Left ventricle myocardium superior (tissue), 1 donor: Measurements from ENCODE around the gene LTBP1. TPM values are rescaled to one million over a fixed set of nuclear protein-coding genes. Genes with fewer than 3 reads are reported as not detected.
"Not testable (repeated sequence)": the region's sequence is repeated elsewhere in the genome, so short reads cannot be mapped to it uniquely, and the experiment has no call there.

ENCODE experiments used
- ATAC-seq: fragments of 200-7000 bp; cut with Tn5 transposase; one replicate; pipeline ENCODE4 v1.9.1; 2020; ENCODE audit warnings: mild to moderate bottlenecking, moderate library complexity
- DNase-seq: peaks from one replicate; pipeline ENCODE4 v3.0.0-alpha.2; 2020
- intact Hi-C: fragments of 100-400 bp; cut with micrococcal nuclease; formaldehyde crosslinking; loops from one replicate; pipeline ENCODE4 v1.11.0; 2022
- total RNA-seq: library from RNA; stranded (reverse); fragmentation: NEBNext Ultra II Directional; extraction: Animal tissue kit (Norgen Biotek cat#: 25700); gene quantifications from one replicate; pipeline ENCODE4 v1.2.1, GENCODE V29; 2021
- donor health status: DM: no; HTN: yes; CAD: no; lungs with severe emphysema.

The LTBP1 gene
- total RNA-seq, 1 donor from 2014 or later, result 72.5 TPM

GRCh38 chr2:33334083-33334482 is 387.3 kb downstream of the LTBP1 start:
- DNase-seq (no peak), ATAC-seq (no peak)
- intact Hi-C loops, result no loop called here

- intact Hi-C loops, result no loop called here
- ATAC-seq, result no peak
- no peak for DNase-seq
Measured at GRCh38 chr2:33335516-33335915, 388.8 kb downstream of the LTBP1 start.

GRCh38 chr2:33336036-33336625 is 389.4 kb downstream of the LTBP1 start:
- no peak for ATAC-seq
- intact Hi-C loops, result no loop called here
- DNase-seq, result no peak

- no peak for ATAC-seq
- no peak for DNase-seq
- intact Hi-C loops, result no loop called here
Measured at GRCh38 chr2:33337385-33337960, 390.7 kb downstream of the LTBP1 start.

DNA sequence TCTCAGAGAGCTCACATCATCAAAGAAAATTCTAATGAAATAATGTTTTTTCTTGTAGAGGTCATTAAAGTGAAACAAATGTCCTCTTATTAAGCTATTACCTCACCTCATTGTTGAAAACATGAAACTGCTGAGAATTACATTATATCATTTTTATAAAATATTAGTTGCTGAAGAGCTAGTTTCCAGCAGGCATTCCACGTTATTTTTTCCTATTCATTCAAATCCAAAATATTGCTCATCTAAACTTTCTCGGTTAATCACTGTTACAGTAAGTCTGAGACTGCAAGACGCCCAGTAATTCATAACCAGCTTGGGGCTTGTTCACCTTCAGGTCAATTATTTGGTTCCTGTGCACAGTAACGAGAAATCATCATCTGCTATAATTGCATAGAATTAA is 391.2 kb downstream of the LTBP1 start:
- no peak for ATAC-seq
- intact Hi-C loops, result no loop called here
- DNase-seq, result no peak

GRCh38 chr2:33339269-33339668 is 392.5 kb downstream of the LTBP1 start:
- DNase-seq (no peak), ATAC-seq (no peak)
- intact Hi-C loops, result no loop called here

DNA sequence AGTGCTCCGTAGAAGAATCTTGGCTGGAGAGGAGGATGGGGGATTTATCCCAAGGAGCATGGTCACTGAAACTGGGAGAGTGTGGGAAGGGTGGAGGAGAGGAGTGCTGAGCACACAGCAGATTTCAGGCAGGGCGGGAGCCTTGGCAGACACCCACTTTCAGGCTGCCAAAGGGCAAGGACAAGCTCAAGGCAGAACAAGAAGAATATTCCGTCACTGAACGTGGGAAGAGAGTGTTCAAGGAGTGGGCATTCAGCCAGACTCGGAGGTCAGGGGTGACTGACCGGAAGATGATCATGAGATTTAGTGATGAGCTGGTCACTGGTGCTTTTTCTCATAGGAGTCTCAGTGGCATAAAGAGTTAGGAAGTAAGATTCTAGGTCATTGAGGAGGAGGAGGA is 393.5 kb downstream of the LTBP1 start:
- peak; percentile 85 for DNase-seq
- intact Hi-C loops, result no loop called here
- ATAC-seq, result peak; percentile 98

GRCh38 chr2:33342171-33342570 is 395.4 kb downstream of the LTBP1 start:
- intact Hi-C loops, result no loop called here
- ATAC-seq, result no peak
- no peak for DNase-seq

DNA sequence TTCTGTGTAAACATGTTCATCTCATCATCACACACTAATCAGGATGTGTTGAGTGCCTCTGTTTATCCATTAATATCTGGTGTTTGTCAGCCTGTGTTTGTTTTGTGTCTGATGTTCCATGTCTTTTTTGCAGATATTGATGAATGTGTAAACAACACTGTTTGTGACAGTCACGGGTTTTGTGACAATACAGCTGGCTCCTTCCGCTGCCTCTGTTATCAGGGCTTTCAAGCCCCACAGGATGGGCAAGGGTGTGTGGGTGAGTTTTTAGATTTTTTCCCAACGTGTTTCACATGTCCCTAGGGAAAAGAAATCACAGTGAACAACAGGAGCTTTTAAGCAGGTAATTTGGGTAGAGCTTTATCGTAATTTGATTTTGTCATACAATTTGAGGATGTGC is 396.0 kb downstream of the LTBP1 start:
- intact Hi-C loops, result no loop called here
- DNase-seq (no peak), ATAC-seq (no peak)

DNA sequence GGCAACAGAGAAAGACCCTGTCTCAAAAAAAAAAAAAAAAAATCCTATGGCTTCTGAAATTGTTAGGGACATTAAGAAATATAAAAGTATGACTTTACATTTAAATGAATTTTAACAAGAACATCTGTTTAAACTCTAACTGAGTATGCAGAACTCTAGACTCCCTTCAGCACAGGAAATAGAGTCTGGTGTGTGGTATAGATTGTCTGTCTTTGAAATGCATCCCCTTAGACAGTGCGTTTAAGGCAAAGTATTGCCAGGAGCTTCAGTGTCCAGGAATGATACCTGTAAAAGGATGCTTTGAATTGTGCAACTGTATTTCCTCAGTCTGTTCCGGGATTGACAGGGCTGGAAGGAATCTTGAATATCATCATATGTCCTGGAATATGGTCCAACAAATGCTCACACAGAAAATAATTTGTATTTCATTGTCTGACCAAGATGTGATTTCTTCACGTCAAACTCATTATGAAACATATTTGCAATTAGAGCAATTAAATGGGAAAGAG is 396.7 kb downstream of the LTBP1 start:
- no peak for ATAC-seq
- no peak for DNase-seq
- intact Hi-C loops, result no loop called here

GRCh38 chr2:33344230-33344629 is 397.5 kb downstream of the LTBP1 start:
- ATAC-seq, result no peak
- intact Hi-C loops, result no loop called here
- no peak for DNase-seq

DNA sequence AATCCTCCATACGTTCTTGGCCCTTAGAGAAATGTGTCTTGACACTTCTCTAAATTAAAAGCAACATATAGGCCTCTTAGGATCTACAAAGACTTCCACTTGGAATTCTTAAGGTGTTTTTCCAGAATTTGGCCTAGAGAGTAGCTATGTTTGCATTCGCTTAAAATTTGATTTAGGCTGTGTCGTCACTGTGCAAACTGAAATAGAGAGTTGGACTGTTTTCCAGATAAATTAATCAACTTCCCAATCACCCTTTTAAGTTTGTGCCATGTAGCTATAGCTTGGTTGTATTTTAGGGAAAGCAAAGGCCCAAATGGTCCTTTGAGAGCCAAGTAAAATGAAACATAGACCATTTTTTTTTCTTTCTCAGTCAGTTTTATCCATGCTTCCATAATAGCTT is 401.1 kb downstream of the LTBP1 start:
- intact Hi-C loops, result no loop called here
- DNase-seq (no peak), ATAC-seq (no peak)

DNA sequence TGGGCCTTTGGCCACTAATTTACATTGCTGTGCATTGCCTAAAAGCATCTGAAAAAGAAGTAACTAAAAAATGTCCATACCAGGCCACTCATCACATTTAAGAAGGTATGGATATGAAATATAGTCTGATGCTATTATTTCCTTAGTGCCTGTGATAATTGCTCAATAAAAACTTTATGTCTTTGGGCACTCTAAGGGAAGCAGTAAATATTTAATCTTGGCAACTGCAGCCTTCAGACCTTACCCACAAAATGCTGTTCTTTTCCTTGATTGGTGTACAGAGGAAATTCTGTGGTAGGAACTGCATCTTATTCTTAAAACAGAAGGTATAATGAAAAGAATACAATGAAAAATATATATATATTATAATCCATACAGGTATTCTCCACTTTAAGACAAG is 403.9 kb downstream of the LTBP1 start:
- intact Hi-C loops, result no loop called here

GRCh38 chr2:33351781-33352180 is 405.0 kb downstream of the LTBP1 start:
- intact Hi-C loops, result no loop called here
- no peak for DNase-seq
- no peak for ATAC-seq

More for the DNA sequence above, 403.9 kb downstream of the LTBP1 start:
- no peak for DNase-seq
- ATAC-seq, result no peak

DNA sequence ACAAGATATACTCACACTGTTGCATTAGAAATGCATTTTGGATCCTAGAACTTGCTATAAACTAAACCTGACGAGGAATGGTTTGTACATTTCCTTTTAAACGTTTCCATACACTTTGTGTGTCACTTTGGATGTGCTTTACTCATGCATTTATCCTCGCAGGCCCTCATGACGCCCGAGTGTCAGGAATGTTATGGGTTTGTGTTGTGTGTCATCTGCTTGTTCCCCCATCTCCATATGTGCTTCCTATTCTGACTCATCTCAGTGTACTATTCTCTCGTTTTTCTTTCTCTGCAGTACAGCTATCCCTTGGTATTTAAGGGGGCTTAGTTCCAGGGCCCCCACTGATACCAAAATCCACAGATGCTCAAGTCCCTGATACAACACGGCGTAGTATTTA is 408.2 kb downstream of the LTBP1 start:
- ATAC-seq, result no peak
- intact Hi-C loops, result no loop called here
- no peak for DNase-seq

DNA sequence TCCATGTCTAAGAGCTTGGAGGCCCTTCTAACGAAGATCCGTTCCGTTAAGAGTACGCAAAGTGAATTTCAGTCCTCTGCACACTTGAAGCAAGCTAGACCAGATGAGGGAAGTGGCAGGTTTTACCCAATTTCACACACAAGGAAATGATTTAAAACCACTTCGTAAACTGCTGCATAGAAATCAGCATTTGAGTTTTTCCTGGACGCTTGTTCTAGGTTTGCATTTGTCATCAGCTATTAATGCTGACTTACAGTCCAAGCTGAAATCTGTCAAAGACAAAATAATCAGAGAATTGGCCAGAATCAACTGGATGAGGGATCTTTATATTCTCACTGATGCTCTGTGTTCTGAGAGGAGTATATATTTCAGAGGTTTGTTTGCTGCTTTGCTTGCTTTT is 412.1 kb downstream of the LTBP1 start:
- intact Hi-C loops, result no loop called here
- no peak for DNase-seq
- no peak for ATAC-seq

- intact Hi-C loops, result no loop called here
- ATAC-seq, result no peak
- DNase-seq, result no peak
Measured at GRCh38 chr2:33363325-33364298, 416.9 kb downstream of the LTBP1 start.

GRCh38 chr2:33365264-33365970 is 418.7 kb downstream of the LTBP1 start:
- intact Hi-C loops, result no loop called here
- ATAC-seq, result peak; percentile 44
- no peak for DNase-seq

DNA sequence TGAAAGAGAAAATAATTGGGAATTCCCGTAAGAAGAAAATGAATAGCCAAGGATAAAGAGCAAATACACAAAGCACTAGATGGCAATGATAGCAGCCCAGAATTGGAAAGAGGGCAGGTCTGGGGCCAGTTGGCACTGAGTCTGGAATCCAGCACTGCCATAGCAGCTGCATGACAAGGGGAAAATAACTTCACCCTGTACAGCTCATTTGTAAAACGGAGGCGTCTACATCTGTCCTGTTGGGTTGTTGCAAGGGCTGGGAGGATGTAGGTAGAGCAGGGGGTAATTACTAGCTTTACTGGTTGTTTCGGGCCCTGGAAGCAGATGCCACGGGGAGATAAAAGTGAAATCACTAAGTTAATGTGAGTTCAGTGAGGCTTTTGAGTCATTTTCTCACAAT is 419.7 kb downstream of the LTBP1 start:
- intact Hi-C loops, result no loop called here
- peak; percentile 67 for DNase-seq

GRCh38 chr2:33368524-33368923 is 421.8 kb downstream of the LTBP1 start:
- ATAC-seq, DNase-seq, intact Hi-C loops: not testable (repeated sequence)

More for the DNA sequence above, 419.7 kb downstream of the LTBP1 start:
- peak; percentile 94 for ATAC-seq
